Measurements from ENCODE around the gene WHRN.

WHRN gene

DNA sequence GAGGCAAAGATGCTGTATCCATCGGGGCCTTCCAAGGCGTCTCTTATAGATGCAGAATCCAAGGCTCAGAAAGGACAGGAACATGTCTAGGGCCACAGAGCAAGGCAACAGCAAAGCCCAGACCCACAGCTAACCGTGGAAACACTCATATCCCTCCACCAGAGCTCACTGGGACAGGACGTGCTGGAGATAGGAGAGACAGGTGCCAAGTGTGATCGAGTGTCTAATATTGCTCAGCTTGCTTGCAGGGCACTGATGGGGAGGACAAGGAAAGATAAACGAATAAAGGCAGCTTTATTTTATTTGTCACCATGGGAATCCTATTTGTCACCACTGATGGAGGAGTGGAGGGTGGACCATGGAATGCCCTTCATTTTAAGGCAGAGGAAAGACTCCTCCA, 73.5 kb downstream of the WHRN start:
- peaks cover 11% of the 10 kb centered on the region for H3K27me3 Mint-ChIP-seq
- H3K4me3 Mint-ChIP-seq = no peak overlapping the region
- peaks cover 4% of the 10 kb centered on the region for H3K4me1 Mint-ChIP-seq
- peak; percentile 11 for DNase-seq
- CTCF ChIA-PET = interaction anchor here (0.9 to 1.8 kb wide), 4 partner anchors 26 to 231 kb away, joined by 3 to 7 read pairs (median 4); no protein-coding TSS in a partner anchor
- H3K9me3 Mint-ChIP-seq = no peaks in the 10 kb centered on the region
- no peak overlapping the region for H3K27ac Mint-ChIP-seq
- no peaks in the 10 kb centered on the region for H3K36me3 Mint-ChIP-seq

DNA sequence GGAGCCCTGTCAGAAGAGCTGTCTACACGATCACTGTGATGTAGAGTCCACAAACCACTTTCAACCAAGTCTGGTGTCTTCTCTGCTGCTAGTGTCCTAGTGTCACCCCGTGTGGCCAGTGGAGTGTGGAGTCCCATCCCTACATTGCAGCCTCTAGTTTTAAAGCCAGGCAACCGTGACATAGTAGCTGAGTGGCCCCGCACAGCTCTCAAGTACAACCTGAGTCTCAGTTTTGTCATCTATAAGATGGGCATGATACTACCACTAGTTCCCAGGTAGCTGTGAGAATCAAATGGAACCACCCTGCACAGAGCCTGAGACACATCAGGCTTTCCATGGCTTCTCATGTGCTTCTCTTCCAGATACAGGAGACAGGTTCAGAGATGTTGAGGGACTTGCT, 74.3 kb downstream of the WHRN start:
- Mint-ChIP-seq H3K27me3 (peaks cover 15% of the 10 kb centered on the region), H3K27ac (peak overlapping the region; percentile 42), H3K4me3 (no peak overlapping the region), H3K36me3 (no peaks in the 10 kb centered on the region), H3K9me3 (no peaks in the 10 kb centered on the region), H3K4me1 (peaks cover 4% of the 10 kb centered on the region)
- CTCF ChIA-PET = interaction anchor here (0.9 to 1.8 kb wide), 3 partner anchors 25 to 223 kb away, joined by 3 to 7 read pairs (median 5); no protein-coding TSS in a partner anchor
- no peak for DNase-seq

DNA sequence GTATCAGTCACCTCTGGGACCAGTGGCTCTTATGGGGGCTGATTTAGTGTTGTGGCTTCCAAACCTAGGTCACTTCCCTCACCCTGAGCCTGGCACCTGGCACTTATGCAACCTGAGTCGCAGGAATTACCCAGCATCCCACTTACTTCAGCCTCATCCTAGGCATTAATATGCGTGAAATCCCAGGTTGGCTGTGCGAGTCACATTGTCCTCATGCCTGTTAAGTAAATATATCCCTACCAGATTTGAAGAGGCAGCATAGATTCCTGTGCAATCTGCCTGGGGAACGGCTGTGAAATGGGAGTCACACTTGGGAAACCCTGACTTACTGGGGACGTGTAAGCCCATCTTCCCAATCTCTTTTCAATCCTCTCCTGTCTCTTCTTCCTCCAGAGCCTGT, 74.8 kb downstream of the WHRN start:
- Mint-ChIP-seq H3K27ac (peak overlapping the region; percentile 42), H3K4me3 (no peak overlapping the region), H3K4me1 (peaks cover 4% of the 10 kb centered on the region), H3K9me3 (no peaks in the 10 kb centered on the region), H3K36me3 (no peaks in the 10 kb centered on the region), H3K27me3 (peaks cover 18% of the 10 kb centered on the region)
- CTCF ChIA-PET = interaction anchor here (1.1 to 1.4 kb wide), 2 partner anchors 25 to 222 kb away, joined by 3 to 4 read pairs; no protein-coding TSS in a partner anchor
- no peak for DNase-seq

DNA sequence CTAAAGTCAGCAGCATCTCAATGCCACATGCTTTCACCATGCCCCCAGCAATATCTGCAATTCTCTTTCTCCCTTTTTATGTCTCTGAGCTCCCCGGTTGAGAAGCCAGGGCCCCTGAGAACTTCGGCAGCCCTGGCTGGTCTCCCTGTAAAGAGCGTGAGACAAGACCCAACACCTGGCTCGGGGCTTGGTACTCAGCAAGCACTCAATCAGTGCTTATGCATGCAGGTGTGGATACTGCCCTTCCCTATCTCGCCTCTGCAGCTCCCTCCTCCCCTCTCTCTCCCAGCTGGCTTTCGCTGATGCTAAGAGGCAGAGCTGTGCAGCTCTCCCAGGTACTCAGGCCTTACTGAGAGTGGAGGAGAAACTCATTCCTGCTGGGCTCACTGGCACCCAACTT, 75.8 kb downstream of the WHRN start:
- no peak overlapping the region for H3K27ac Mint-ChIP-seq
- peaks cover 4% of the 10 kb centered on the region for H3K4me1 Mint-ChIP-seq
- peaks cover 22% of the 10 kb centered on the region for H3K27me3 Mint-ChIP-seq

DNA sequence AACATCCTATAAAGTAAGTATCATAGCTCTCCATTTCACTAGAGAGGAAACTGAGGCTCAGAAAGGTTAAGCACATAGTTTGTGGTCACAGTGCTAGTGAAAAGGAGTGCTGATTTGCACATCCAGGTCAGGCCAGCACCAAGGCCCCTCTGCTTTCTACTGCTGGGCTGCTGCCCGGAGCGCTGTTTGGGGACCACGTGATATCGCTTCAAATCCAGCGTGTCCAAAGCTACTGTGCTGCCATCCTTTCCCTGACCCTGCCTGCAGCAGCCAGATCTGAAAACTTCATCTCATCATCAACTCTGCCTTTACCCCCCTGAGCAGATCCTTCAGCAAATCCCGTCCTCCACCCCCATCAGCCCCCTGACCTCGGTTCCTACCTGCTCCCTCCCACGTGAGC, 76.8 kb downstream of the WHRN start:
- no peak for DNase-seq
- Mint-ChIP-seq H3K27ac (no peak overlapping the region), H3K27me3 (peaks cover 27% of the 10 kb centered on the region), H3K4me1 (no peaks in the 10 kb centered on the region), H3K9me3 (no peaks in the 10 kb centered on the region), H3K4me3 (no peak overlapping the region), H3K36me3 (no peaks in the 10 kb centered on the region)
- CTCF ChIA-PET = interaction anchor here (1.1 to 1.6 kb wide), 3 partner anchors 10 to 225 kb away, joined by 3 to 4 read pairs (median 3); no protein-coding TSS in a partner anchor

More for the DNA sequence above, 75.8 kb downstream of the WHRN start:
- CTCF ChIA-PET = interaction anchor here (1.1 to 1.4 kb wide), 3 partner anchors 17 to 223 kb away, joined by 3 to 4 read pairs (median 3); no protein-coding TSS in a partner anchor
- H3K9me3 Mint-ChIP-seq = no peaks in the 10 kb centered on the region
- H3K36me3 Mint-ChIP-seq = no peaks in the 10 kb centered on the region
- no peak for DNase-seq
- H3K4me3 Mint-ChIP-seq = no peak overlapping the region

DNA sequence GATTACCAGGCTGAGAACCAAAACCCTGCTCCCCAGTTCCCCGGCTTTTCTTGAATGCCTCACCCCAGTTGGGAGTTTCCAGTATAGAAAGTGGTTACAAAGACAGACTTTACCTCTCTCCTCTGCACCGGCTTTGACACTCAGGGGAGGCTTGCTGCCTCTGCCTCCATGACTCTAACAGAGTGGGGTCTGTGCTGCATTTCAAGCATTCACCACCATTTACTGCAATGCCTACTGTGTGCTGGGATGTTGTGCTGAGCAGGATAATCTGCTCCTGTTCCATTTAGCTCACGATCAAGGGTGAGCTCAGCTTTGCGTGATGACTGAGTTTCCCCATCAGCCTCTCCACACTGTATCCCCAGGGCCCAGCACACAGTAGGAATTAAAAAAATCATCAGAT, 77.6 kb downstream of the WHRN start:
- no peak overlapping the region for H3K27ac Mint-ChIP-seq
- no peaks in the 10 kb centered on the region for H3K36me3 Mint-ChIP-seq
- H3K9me3 Mint-ChIP-seq = no peaks in the 10 kb centered on the region
- no peaks in the 10 kb centered on the region for H3K4me1 Mint-ChIP-seq
- DNase-seq = no peak
- H3K4me3 Mint-ChIP-seq = no peak overlapping the region
- peaks cover 27% of the 10 kb centered on the region for H3K27me3 Mint-ChIP-seq
- CTCF ChIA-PET = interaction anchor here (1.1 to 1.6 kb wide), 2 partner anchors 9 to 225 kb away, joined by 3 to 4 read pairs; no protein-coding TSS in a partner anchor

DNA sequence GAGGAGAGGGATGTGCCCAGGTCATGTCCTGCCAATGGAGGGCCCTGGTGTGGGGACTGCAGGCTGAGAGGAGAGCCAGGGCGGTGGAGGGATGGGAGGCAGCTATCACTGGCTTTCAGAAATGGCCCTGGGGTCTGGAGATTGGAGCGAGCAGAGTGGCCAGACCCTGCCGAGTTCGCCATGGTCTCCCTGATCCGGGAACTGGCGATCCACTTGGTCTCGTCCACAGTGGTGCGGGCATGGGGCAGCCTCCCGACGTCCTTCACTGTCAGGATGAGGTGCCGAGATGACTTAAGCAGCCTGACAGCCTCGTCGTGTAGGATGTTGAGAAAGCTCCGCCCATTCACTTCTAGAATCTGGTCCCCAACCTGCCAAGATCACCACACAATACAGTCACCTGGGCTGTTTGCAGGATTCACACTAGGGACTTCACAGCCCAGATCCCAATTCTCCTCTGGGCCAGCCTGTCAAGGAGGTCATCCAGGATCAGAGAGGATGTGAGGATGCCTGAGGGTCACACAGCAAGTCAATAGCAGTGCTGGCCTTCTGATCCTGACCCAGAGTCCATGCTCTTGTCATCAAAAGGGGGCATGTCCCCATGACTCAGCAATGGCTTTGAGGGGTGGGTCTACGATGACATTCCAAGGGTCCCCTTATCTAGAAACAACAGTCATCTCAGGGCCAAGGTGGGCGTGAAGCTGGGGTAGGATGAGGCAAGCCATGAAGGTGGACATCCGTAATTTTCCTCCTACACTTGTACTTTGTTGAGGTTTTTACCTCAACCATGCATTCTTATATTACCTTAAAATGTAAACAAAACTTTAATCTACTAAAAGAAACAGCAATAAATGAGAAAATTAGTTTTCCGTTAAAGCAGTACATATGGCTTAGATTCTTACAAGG, 79.0 kb downstream of the WHRN start:
- H3K36me3 Mint-ChIP-seq = no peaks in the 10 kb centered on the region
- H3K4me1 Mint-ChIP-seq = no peaks in the 10 kb centered on the region
- no peaks in the 10 kb centered on the region for H3K9me3 Mint-ChIP-seq
- H3K27ac Mint-ChIP-seq = no peak overlapping the region
- no peak overlapping the region for H3K4me3 Mint-ChIP-seq
- DNase-seq = no peak
- peaks cover 31% of the 10 kb centered on the region for H3K27me3 Mint-ChIP-seq
- CTCF ChIA-PET = interaction anchor here (0.6 to 1.6 kb wide), 2 partner anchors 7 to 111 kb away, joined by 3 to 4 read pairs; no protein-coding TSS in a partner anchor

DNA sequence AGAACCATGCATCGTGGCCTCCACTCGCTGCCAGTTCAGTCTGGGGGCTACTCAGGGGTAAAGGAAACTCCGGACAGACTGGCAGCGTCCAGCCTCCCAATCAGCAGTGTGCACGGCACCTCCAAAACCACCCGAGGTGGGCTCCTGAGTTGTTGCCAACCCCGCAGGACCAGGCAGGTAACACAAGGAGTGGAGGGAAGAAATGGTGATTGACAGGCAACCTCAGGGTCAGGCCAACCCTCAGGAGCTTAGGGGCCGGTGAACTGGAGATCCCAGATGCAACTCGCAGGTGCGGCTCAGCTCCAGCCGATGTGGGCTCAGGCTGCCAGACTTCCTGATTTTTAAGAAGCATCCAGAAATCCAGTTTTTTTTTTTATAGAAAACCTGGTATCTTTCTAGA, 80.1 kb downstream of the WHRN start:
- DNase-seq = no peak
- no peak overlapping the region for H3K27ac Mint-ChIP-seq
- H3K4me3 Mint-ChIP-seq = no peak overlapping the region
- CTCF ChIA-PET = no interaction called here
- H3K9me3 Mint-ChIP-seq = no peaks in the 10 kb centered on the region
- H3K36me3 Mint-ChIP-seq = no peaks in the 10 kb centered on the region
- no peaks in the 10 kb centered on the region for H3K4me1 Mint-ChIP-seq
- H3K27me3 Mint-ChIP-seq = peaks cover 34% of the 10 kb centered on the region

DNA sequence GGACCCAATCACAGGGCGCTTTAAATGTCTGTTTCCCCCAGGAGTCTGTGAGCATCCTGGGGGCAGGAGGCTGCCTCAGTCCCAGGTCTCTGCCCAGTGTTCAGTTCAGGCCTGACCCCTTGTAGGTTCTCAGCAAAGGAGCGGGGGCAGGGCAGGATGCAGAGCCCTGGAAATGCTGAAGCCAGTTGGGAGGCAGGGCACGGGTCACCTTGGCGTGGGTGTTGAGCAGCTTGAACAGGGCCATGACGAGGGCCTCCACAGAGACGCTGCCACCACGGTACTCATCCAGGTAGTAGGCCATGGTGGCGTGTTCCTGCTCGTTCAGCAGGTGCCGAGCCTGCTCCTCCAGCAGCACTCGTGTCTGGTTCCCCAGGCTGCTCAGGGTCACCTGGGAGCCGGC, 81.1 kb downstream of the WHRN start:
- no peaks in the 10 kb centered on the region for H3K9me3 Mint-ChIP-seq
- H3K4me1 Mint-ChIP-seq = no peaks in the 10 kb centered on the region
- H3K4me3 Mint-ChIP-seq = no peak overlapping the region
- H3K27ac Mint-ChIP-seq = no peak overlapping the region
- no peaks in the 10 kb centered on the region for H3K36me3 Mint-ChIP-seq
- H3K27me3 Mint-ChIP-seq = peaks cover 30% of the 10 kb centered on the region
- DNase-seq = no peak
- CTCF ChIA-PET = no interaction called here

DNA sequence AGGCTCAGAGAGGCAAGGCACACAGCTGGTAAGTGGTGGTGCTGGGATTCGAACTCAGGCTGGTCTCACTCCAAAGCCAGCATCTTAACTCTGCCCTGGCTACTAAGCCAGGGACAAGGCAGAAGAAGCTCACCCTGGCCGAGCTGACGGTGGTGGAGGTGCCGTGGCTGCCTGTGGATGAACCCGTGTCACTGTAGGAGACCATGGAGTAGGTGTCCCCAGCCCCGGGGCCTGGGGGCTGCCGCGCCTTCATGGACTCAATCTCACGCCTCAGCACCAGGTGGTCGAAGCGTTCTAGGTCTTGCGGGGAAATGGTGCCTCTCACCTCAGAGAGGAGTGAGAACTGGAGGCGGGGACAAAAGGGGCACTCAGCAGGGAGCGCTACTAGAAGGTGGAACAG, 82.1 kb downstream of the WHRN start:
- CTCF ChIA-PET = interaction anchor here (1.1 kb wide), 1 partner anchor 20 kb away, joined by 3 read pairs; no protein-coding TSS in a partner anchor
- peaks cover 28% of the 10 kb centered on the region for H3K27me3 Mint-ChIP-seq
- DNase-seq = no peak
- H3K9me3 Mint-ChIP-seq = no peaks in the 10 kb centered on the region
- peaks cover 5% of the 10 kb centered on the region for H3K4me1 Mint-ChIP-seq
- H3K4me3 Mint-ChIP-seq = no peak overlapping the region
- no peaks in the 10 kb centered on the region for H3K36me3 Mint-ChIP-seq
- no peak overlapping the region for H3K27ac Mint-ChIP-seq

DNA sequence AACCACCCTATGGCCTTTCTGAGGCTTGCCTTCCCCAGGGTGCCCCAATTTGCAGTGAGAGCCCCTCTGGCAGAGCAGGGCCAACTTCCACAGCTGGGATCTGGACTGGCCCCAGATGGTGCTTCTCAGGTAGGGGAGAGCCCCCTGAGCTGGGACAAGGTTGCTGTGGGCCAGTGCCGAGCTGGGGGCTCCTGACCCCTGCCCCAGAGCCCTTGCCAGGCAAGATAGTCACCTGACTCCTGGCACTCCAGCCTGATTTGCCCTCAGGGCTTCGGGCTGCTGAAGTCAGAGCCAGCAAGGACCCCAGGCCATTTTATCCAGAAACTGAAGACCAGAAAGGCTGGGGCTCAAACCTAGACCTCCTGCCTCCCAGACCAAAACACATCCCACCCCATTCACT, 84.1 kb downstream of the WHRN start:
- no peaks in the 10 kb centered on the region for H3K36me3 Mint-ChIP-seq
- H3K4me1 Mint-ChIP-seq = peaks cover 16% of the 10 kb centered on the region
- CTCF ChIA-PET = interaction anchor here (1.6 to 3.6 kb wide), 3 partner anchors 12 to 232 kb away, joined by 4 to 14 read pairs (median 6); no protein-coding TSS in a partner anchor
- no peak for DNase-seq
- H3K4me3 Mint-ChIP-seq = no peak overlapping the region
- H3K9me3 Mint-ChIP-seq = no peaks in the 10 kb centered on the region
- H3K27me3 Mint-ChIP-seq = peaks cover 30% of the 10 kb centered on the region
- no peak overlapping the region for H3K27ac Mint-ChIP-seq

DNA sequence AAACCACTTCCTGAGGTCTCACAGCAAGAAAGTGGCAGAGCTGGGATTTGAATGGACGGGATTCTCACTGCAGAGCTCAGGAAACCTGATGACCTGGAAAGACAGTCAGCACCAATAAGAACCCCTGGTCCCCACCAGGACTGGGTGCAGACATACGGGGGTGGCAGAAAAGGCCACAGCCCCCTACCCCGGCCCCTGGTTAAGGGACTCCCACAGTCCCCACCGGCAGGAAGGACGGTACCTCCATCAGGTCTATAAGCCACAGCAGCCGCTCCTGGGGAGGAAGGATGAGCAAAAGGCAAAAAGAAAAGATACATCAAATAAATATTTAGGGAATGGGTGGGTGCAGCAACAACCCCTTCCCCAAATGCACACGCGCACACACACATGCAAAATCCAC, 85.5 kb downstream of the WHRN start:
- CTCF ChIA-PET = interaction anchor here (1.2 to 3.6 kb wide), 3 partner anchors 10 to 233 kb away, joined by 3 to 14 read pairs (median 6); no protein-coding TSS in a partner anchor
- no peaks in the 10 kb centered on the region for H3K36me3 Mint-ChIP-seq
- no peak overlapping the region for H3K27ac Mint-ChIP-seq
- peaks cover 28% of the 10 kb centered on the region for H3K27me3 Mint-ChIP-seq
- no peak overlapping the region for H3K4me3 Mint-ChIP-seq
- H3K9me3 Mint-ChIP-seq = no peaks in the 10 kb centered on the region
- peaks cover 16% of the 10 kb centered on the region for H3K4me1 Mint-ChIP-seq
- DNase-seq = no peak

DNA sequence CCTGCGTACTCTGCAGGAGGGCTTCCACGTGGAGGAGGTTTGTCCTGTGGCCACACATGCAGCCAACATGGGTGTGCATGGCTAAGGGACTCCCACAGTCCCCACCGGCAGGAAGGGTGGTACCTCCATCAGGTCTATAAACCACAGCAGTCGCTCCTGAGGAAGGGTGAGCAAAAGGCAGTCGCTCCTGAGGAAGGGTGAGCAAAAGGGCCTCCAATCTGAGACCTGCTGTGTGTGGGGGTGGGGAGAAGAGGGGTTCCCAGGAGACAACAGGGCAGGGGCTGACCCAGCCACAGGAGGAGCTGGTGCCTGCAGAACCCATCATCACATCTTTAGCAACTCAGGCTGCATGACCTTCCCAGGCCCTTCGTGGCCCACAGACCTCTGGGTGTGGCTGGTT, 87.2 kb downstream of the WHRN start:
- Mint-ChIP-seq H3K4me3 (no peak overlapping the region), H3K4me1 (peaks cover 16% of the 10 kb centered on the region), H3K36me3 (no peaks in the 10 kb centered on the region), H3K27ac (no peak overlapping the region), H3K9me3 (no peaks in the 10 kb centered on the region), H3K27me3 (peaks cover 22% of the 10 kb centered on the region)
- no peak for DNase-seq
- CTCF ChIA-PET = interaction anchor here (1.4 to 1.6 kb wide), 2 partner anchors 10 to 89 kb away, joined by 3 to 4 read pairs; no protein-coding TSS in a partner anchor

DNA sequence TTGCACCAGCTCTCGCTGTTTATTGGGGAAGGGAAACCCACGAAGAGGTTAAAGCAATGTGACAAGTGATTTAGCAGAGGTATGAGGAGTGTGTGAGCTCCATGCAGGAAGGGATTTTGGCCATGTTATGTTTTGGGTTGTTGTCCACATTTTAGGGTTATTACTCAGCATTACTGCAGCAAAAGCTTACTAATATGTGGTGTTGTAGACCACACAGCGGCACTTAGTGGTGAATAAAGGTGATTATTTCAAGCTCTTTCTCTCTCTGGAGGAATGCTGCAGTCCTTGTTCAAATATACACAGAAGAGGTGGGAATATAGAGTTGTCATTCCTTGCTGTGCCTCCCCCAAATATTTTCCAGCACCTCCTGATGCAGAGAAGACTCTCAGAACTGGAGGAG, 87.8 kb downstream of the WHRN start:
- no peaks in the 10 kb centered on the region for H3K36me3 Mint-ChIP-seq
- H3K4me1 Mint-ChIP-seq = peaks cover 16% of the 10 kb centered on the region
- no peak for DNase-seq
- H3K27ac Mint-ChIP-seq = no peak overlapping the region
- H3K27me3 Mint-ChIP-seq = peaks cover 22% of the 10 kb centered on the region
- H3K4me3 Mint-ChIP-seq = no peak overlapping the region
- CTCF ChIA-PET = interaction anchor here (1.0 to 1.6 kb wide), 5 partner anchors 9 to 236 kb away, joined by 3 to 6 read pairs (median 4); no protein-coding TSS in a partner anchor
- H3K9me3 Mint-ChIP-seq = no peaks in the 10 kb centered on the region

Data from activated naive CD4-positive, alpha-beta T cell treated with anti-CD3 and anti-CD28 coated beads, Interleukin-2, amount 10 ng/mL, durations not matched to agents 7 days and 5 days (primary cell).